ENCODE results near the gene APLP2. TPM values are rescaled to one million over a fixed set of nuclear protein-coding genes. Genes with fewer than 3 reads are reported as not detected.

Gene APLP2
- total and polyA plus RNA-seq, 9 of the 15 experiments (the other 6 are each of a cell fraction or from before 2014, with no cell fraction given): 17.4 to 164 (median 118) TPM

DNA sequence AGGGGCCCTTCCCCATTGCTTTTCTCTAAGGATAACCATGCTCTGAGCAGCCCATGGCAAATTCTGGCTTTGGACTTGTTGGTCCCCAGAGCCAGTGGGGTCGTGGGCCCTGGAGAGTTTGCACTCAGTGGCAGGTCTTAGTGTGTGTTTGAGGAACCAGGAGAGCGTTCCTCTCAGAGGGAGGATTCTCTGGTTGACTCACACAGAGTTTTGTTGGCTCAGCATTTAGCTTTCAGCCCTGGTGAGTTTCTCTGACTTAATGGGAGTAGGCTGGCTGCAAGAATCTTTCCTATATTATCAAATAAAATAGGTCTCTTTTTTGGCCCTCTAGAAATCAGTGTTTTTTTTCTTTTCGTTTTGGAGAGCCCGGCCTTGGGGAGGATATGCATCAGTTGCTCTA is 110.8 kb downstream of the APLP2 start:
- FAIRE-seq (no peak), DNase-seq (ENCODE audit: extremely low read depth in 1 of 4, low spot score in 3 of 4) (no peak), ATAC-seq (no peak; the same call in 1 of the 3 replicates)
- POLR2A ChIA-PET: no interaction called here
- 3% methylated on average over 4 of the region's 4 CpGs for WGBS (ENCODE audit: insufficient coverage, low coverage, missing lambda C conversion rate)
- BruUV-seq (replicated peaks): no TSS peak
- H3K4me2 ChIP-seq (ENCODE audit: insufficient read depth, low read length): no peak overlapping the region
- H3K4me3 ChIP-seq: no peak overlapping the region
- peaks cover 4% of the 10 kb centered on the region; the same call in 1 of the 2 replicates for H4K20me1 ChIP-seq (replicated peaks; ENCODE audit: control insufficient read depth, insufficient read depth, low read length)
- H3K9me3 ChIP-seq (replicated peaks; ENCODE audit: control insufficient read depth, insufficient read depth, low read depth, low read length): no peaks in the 10 kb centered on the region
- no peaks in the 10 kb centered on the region for H3K36me3 ChIP-seq (ENCODE audit: control insufficient read depth, insufficient read depth, low read length)
- H3K9me1 ChIP-seq (ENCODE audit: control insufficient read depth, insufficient read depth, low read length): no peaks in the 10 kb centered on the region
- intact Hi-C loops (cut with micrococcal nuclease): no loop called here
- H3K9ac ChIP-seq (ENCODE audit: insufficient read depth in 1 of 2, low read depth in 2 of 2, low read length in 2 of 2): no peak overlapping the region
- peaks cover 0 to 3% of the 10 kb centered on the region in 2 experiments; a peak in 2 of 5 replicates for H3K4me1 ChIP-seq (replicated peaks in 1 of 2; ENCODE audit: control insufficient read depth in 2 of 2, insufficient read depth in 2 of 2, low read length in 2 of 2)
- H3K79me2 ChIP-seq (ENCODE audit: control insufficient read depth, insufficient read depth, low read length): no peaks in the 10 kb centered on the region
- H3K27ac ChIP-seq (ENCODE audit: extremely low read depth, low read depth, low read length): no peak overlapping the region
- H2AFZ ChIP-seq (ENCODE audit: low read depth, low read length): no peak overlapping the region
- CTCF ChIA-PET (ENCODE audit: low intra/inter-chr PET ratio): no interaction called here
- peaks cover 48 to 70% of the 10 kb centered on the region in 2 experiments for H3K27me3 ChIP-seq (ENCODE audit: control insufficient read depth in 2 of 2, insufficient read depth in 2 of 2, low read length in 2 of 2)
- in situ Hi-C loops (cut with MboI): no loop called here
- TF ChIP-seq, protein P1, sequence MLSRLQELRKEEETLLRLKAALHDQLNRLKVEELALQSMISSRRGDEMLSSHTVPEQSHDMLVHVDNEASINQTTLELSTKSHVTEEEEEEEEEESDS (CRISPR knock-in tag; IDR thresholded peaks at IDR 0.05): no peak
- peak; percentile 65 for TF ChIP-seq ZNF316 (IDR thresholded peaks at IDR 0.05)
- no peak for TF ChIP-seq SMAD4 (CRISPR knock-in tag; conservative IDR thresholded peaks at IDR 0.05)
- TF ChIP-seq, protein P2, sequence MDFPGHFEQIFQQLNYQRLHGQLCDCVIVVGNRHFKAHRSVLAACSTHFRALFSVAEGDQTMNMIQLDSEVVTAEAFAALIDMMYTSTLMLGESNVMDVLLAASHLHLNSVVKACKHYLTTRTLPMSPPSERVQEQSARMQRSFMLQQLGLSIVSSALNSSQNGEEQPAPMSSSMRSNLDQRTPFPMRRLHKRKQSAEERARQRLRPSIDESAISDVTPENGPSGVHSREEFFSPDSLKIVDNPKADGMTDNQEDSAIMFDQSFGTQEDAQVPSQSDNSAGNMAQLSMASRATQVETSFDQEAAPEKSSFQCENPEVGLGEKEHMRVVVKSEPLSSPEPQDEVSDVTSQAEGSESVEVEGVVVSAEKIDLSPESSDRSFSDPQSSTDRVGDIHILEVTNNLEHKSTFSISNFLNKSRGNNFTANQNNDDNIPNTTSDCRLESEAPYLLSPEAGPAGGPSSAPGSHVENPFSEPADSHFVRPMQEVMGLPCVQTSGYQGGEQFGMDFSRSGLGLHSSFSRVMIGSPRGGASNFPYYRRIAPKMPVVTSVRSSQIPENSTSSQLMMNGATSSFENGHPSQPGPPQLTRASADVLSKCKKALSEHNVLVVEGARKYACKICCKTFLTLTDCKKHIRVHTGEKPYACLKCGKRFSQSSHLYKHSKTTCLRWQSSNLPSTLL (IDR thresholded peaks at IDR 0.05): no peak
- no peak for TF ChIP-seq ZNF561 (CRISPR knock-in tag; conservative IDR thresholded peaks at IDR 0.05)
- no peak for TF ChIP-seq NFYB (IDR thresholded peaks at IDR 0.05; ENCODE audit: extremely low read depth, insufficient read length)
- no peak for TF ChIP-seq MEF2A (IDR thresholded peaks at IDR 0.05; ENCODE audit: control insufficient read depth, low read depth, low read length)
- no peak for TF ChIP-seq SOX6 (IDR thresholded peaks at IDR 0.05)
- 0 out of 2 replicates have a peak, but pooled peaks have one; percentile 5 for TF ChIP-seq MAFF (IDR thresholded peaks at IDR 0.05; ENCODE audit: low read length)
- TF ChIP-seq KDM1A (IDR thresholded peaks at IDR 0.05): no peak
- no peak for TF ChIP-seq ETV1 (tag; conservative IDR thresholded peaks at IDR 0.05; ENCODE audit: low read depth)
- TF ChIP-seq, protein P3, sequence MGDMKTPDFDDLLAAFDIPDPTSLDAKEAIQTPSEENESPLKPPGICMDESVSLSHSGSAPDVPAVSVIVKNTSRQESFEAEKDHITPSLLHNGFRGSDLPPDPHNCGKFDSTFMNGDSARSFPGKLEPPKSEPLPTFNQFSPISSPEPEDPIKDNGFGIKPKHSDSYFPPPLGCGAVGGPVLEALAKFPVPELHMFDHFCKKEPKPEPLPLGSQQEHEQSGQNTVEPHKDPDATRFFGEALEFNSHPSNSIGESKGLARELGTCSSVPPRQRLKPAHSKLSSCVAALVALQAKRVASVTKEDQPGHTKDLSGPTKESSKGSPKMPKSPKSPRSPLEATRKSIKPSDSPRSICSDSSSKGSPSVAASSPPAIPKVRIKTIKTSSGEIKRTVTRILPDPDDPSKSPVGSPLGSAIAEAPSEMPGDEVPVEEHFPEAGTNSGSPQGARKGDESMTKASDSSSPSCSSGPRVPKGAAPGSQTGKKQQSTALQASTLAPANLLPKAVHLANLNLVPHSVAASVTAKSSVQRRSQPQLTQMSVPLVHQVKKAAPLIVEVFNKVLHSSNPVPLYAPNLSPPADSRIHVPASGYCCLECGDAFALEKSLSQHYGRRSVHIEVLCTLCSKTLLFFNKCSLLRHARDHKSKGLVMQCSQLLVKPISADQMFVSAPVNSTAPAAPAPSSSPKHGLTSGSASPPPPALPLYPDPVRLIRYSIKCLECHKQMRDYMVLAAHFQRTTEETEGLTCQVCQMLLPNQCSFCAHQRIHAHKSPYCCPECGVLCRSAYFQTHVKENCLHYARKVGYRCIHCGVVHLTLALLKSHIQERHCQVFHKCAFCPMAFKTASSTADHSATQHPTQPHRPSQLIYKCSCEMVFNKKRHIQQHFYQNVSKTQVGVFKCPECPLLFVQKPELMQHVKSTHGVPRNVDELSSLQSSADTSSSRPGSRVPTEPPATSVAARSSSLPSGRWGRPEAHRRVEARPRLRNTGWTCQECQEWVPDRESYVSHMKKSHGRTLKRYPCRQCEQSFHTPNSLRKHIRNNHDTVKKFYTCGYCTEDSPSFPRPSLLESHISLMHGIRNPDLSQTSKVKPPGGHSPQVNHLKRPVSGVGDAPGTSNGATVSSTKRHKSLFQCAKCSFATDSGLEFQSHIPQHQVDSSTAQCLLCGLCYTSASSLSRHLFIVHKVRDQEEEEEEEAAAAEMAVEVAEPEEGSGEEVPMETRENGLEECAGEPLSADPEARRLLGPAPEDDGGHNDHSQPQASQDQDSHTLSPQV (IDR thresholded peaks at IDR 0.05): no peak
- no peak for TF ChIP-seq IRF9 (tag; IDR thresholded peaks at IDR 0.05)
- TF ChIP-seq, protein P4, sequence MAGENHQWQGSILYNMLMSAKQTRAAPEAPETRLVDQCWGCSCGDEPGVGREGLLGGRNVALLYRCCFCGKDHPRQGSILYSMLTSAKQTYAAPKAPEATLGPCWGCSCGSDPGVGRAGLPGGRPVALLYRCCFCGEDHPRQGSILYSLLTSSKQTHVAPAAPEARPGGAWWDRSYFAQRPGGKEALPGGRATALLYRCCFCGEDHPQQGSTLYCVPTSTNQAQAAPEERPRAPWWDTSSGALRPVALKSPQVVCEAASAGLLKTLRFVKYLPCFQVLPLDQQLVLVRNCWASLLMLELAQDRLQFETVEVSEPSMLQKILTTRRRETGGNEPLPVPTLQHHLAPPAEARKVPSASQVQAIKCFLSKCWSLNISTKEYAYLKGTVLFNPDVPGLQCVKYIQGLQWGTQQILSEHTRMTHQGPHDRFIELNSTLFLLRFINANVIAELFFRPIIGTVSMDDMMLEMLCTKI (IDR thresholded peaks at IDR 0.05; ENCODE audit: partially characterized antibody): no peak
- no peak for TF ChIP-seq TEAD4 (IDR thresholded peaks at IDR 0.05; ENCODE audit: low read length)
- TF ChIP-seq TEAD4 (CRISPR knock-in tag; IDR thresholded peaks at IDR 0.05; ENCODE audit: borderline replicate concordance): no peak
